Suprapubic skin (tissue), 4 donors: ENCODE data around the gene WWOX. TPM values are rescaled to one million over a fixed set of nuclear protein-coding genes. Genes with fewer than 3 reads are reported as not detected.

ENCODE experiments used
- DNase-seq, 2 donors: peaks; one replicate each; pipeline ENCODE4 v3.0.0-alpha.2; 2019; ENCODE audit warnings: low spot score in 2 of 2
- H3K27ac ChIP-seq: fragments of 200-600 bp; sonication (generic); one replicate; pipeline ENCODE4 v1.5.1; 2019
- H3K27me3 ChIP-seq: fragments of 200-600 bp; sonication (generic); one replicate; pipeline ENCODE4 v1.5.1; 2019
- H3K36me3 ChIP-seq: fragments of 200-600 bp; sonication (generic); one replicate; pipeline ENCODE4 v1.5.1; 2019
- H3K4me1 ChIP-seq: fragments of 200-600 bp; sonication (generic); one replicate; pipeline ENCODE4 v1.5.1; 2019
- H3K4me3 ChIP-seq: fragments of 200-600 bp; sonication (generic); one replicate; pipeline ENCODE4 v1.5.1; 2019; ENCODE audit warnings: mild to moderate bottlenecking
- H3K9me3 ChIP-seq: fragments of 200-600 bp; sonication (generic); one replicate; pipeline ENCODE4 v1.5.1; 2019
- EP300 ChIP-seq: sonication (generic); formaldehyde crosslinking; IDR thresholded peaks from one replicate; pipeline ENCODE4 v1.6.1; 2017; ENCODE audit warnings: antibody characterized with exemption
- POLR2A ChIP-seq, 2 donors: fragments of 450-650 bp; IDR thresholded peaks; one replicate each; pipeline ENCODE4 v1.6.1; 2017; ENCODE audit warnings: antibody characterized with exemption in 2 of 2, mild to moderate bottlenecking in 2 of 2, moderate library complexity in 2 of 2
- POLR2AphosphoS5 ChIP-seq, 3 donors: sonication (generic); formaldehyde crosslinking; IDR thresholded peaks; one replicate each; pipeline ENCODE4 v1.6.1; 2017; ENCODE audit warnings: antibody characterized with exemption in 3 of 3
- WGBS: methylation state at CpG from one replicate; pipeline ENCODE4 v1.1.5; 2018; 5-methylcytosine and 5-hydroxymethylcytosine counted together
- total RNA-seq, 4 donors: library from RNA; depleted of rRNA; stranded (reverse); fragments of >200 nt; gene quantifications; one replicate each; pipeline ENCODE4 v1.1.0, GENCODE V29; 2016
- TF ChIP-seq, protein P1 (sequence below), 2 donors: fragments of 200-600 bp in 1 of 2; fragments of 450-650 bp in 1 of 2; sonication (generic) in 1 of 2; IDR thresholded peaks; one replicate each; pipeline ENCODE4 v1.5.1; 2016 to 2019; ENCODE audit warnings: antibody characterized with exemption in 2 of 2, mild to moderate bottlenecking in 1 of 2, moderate library complexity in 1 of 2

Gene WWOX
- total RNA-seq, 4 donors from 2014 or later: 29.6 to 104 (median 47.3) TPM

DNA sequence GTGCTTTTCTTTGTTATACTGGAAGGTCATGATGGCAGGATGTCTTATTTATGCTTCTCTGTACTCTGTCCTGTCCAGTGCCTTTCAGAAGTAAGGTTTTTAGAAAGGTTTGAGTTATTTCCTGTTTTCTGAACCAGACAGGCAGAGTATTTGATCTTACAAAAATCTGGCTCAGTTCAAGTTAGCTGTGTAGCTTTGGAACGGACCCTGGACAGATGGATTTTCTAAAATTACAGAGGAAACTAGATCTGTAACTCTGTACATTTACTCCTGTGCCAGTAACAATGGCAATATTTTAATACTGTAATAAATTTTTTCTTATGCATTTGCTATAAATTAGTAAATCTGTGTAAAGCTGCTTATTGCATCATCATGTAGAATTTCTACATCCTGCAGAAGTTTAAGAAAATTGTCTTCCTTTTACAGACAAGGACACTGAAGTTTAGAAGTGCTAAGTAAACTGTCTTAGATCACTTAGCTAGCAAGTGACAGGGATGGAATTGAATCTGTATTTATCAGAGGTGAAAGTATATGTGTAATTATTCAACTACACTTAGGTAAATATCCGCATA, 347.6 kb downstream of the WWOX start:
- no peaks in the 10 kb centered on the region for H3K4me1 ChIP-seq
- no peaks in the 10 kb centered on the region for H3K27me3 ChIP-seq
- no peaks in the 10 kb centered on the region for H3K36me3 ChIP-seq
- TF ChIP-seq POLR2AphosphoS5 (IDR thresholded peaks at IDR 0.05) (no peak), POLR2A (IDR thresholded peaks at IDR 0.05) (no peak), EP300 (no peak)
- TF ChIP-seq, protein P1, sequence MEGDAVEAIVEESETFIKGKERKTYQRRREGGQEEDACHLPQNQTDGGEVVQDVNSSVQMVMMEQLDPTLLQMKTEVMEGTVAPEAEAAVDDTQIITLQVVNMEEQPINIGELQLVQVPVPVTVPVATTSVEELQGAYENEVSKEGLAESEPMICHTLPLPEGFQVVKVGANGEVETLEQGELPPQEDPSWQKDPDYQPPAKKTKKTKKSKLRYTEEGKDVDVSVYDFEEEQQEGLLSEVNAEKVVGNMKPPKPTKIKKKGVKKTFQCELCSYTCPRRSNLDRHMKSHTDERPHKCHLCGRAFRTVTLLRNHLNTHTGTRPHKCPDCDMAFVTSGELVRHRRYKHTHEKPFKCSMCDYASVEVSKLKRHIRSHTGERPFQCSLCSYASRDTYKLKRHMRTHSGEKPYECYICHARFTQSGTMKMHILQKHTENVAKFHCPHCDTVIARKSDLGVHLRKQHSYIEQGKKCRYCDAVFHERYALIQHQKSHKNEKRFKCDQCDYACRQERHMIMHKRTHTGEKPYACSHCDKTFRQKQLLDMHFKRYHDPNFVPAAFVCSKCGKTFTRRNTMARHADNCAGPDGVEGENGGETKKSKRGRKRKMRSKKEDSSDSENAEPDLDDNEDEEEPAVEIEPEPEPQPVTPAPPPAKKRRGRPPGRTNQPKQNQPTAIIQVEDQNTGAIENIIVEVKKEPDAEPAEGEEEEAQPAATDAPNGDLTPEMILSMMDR (IDR thresholded peaks at IDR 0.05): no peak
- no peak for DNase-seq
- WGBS: 89% methylated on average over 2 of the region's 2 CpGs
- no peaks in the 10 kb centered on the region for H3K9me3 ChIP-seq
- no peak overlapping the region for H3K4me3 ChIP-seq
- no peak overlapping the region for H3K27ac ChIP-seq

DNA sequence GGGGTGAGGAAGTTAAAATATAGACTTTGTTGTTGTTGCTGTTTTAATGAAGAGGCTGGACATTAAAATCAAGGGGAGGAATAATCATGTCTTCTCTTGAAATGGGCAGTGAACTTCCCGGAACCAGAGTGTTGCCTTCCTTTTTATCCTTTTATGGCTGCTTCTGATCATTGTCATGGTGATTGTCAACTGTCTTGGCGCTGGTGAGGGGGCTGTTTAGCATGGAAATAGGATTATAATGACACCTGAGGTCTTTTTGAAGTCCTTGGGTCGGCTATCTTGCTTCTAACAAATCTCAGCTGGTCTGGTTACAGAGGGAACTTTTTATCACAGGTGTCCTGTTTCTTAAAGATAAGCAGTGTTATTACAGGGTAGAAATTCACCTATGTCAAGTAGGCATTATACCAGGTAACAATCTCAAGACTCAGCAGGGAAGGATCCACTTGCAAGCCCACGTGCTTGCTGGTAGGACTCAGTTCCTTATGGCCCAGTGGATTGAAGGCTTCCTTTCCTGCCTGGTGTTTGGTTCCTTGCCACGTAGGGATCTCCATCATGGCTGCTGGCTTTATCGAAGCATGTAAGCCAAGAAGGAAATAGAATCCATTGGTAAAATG, 349.3 kb downstream of the WWOX start:
- H3K9me3 ChIP-seq: no peaks in the 10 kb centered on the region
- WGBS: 89% methylated on average over 6 of the region's 6 CpGs
- no peaks in the 10 kb centered on the region for H3K4me1 ChIP-seq
- no peaks in the 10 kb centered on the region for H3K36me3 ChIP-seq
- no peak for TF ChIP-seq EP300
- TF ChIP-seq, protein P1 (IDR thresholded peaks at IDR 0.05): no peak
- no peak for TF ChIP-seq POLR2AphosphoS5 (IDR thresholded peaks at IDR 0.05)
- TF ChIP-seq POLR2A (IDR thresholded peaks at IDR 0.05): no peak
- no peak overlapping the region for H3K27ac ChIP-seq
- H3K27me3 ChIP-seq: no peaks in the 10 kb centered on the region
- DNase-seq: no peak
- no peak overlapping the region for H3K4me3 ChIP-seq

DNA sequence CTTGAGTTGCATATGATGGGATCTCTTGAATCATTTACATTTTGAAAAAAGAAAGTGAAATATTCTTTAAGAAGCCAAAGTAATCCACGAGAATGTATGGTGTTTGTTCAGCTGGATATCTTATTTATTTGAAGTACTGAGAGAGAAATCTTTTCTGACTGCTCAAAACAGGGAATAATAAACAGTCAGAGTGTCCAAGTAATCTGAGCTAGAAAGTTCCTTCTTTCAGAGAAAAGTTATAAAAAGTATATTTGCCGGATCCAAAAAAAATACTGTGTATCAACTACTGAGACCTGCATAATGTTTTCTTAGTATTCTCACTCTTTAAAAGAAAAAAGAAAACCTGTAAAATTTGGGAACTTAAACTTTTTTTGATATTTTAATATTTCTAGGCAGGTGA, 350.8 kb downstream of the WWOX start:
- DNase-seq: no peak
- 76% methylated on average over 2 of the region's 2 CpGs for WGBS

GRCh38 chr16:78452025-78452555, 352.6 kb downstream of the WWOX start:
- no peaks in the 10 kb centered on the region for H3K9me3 ChIP-seq
- H3K36me3 ChIP-seq: no peaks in the 10 kb centered on the region
- no peak overlapping the region for H3K4me3 ChIP-seq
- H3K27ac ChIP-seq: no peak overlapping the region
- no peaks in the 10 kb centered on the region for H3K27me3 ChIP-seq
- WGBS: 73% methylated on average over 5 of the region's 5 CpGs
- H3K4me1 ChIP-seq: no peaks in the 10 kb centered on the region
- TF ChIP-seq POLR2A (IDR thresholded peaks at IDR 0.05) (no peak), EP300 (no peak), POLR2AphosphoS5 (IDR thresholded peaks at IDR 0.05) (no peak)
- TF ChIP-seq, protein P1 (IDR thresholded peaks at IDR 0.05): no peak
- DNase-seq: no peak

More for the DNA sequence above, 350.8 kb downstream of the WWOX start:
- Histone ChIP-seq H3K27me3 (no peaks in the 10 kb centered on the region), H3K27ac (no peak overlapping the region), H3K36me3 (no peaks in the 10 kb centered on the region), H3K4me1 (no peaks in the 10 kb centered on the region), H3K4me3 (no peak overlapping the region), H3K9me3 (no peaks in the 10 kb centered on the region)
- TF ChIP-seq EP300: no peak
- TF ChIP-seq POLR2A (IDR thresholded peaks at IDR 0.05): no peak
- TF ChIP-seq, protein P1 (IDR thresholded peaks at IDR 0.05): no peak
- TF ChIP-seq POLR2AphosphoS5 (IDR thresholded peaks at IDR 0.05): no peak

GRCh38 chr16:78455861-78456260, 356.4 kb downstream of the WWOX start:
- H3K36me3 ChIP-seq: no peaks in the 10 kb centered on the region
- no peaks in the 10 kb centered on the region for H3K9me3 ChIP-seq
- no peaks in the 10 kb centered on the region for H3K27me3 ChIP-seq
- 90% methylated on average over 4 of the region's 4 CpGs for WGBS
- no peak for DNase-seq
- H3K27ac ChIP-seq: no peak overlapping the region
- no peak overlapping the region for H3K4me3 ChIP-seq
- no peaks in the 10 kb centered on the region for H3K4me1 ChIP-seq
- TF ChIP-seq EP300 (no peak), POLR2AphosphoS5 (IDR thresholded peaks at IDR 0.05) (no peak), POLR2A (IDR thresholded peaks at IDR 0.05) (no peak)
- TF ChIP-seq, protein P1 (IDR thresholded peaks at IDR 0.05): no peak
